Ectodermal cell (in vitro differentiated cells): ENCODE measurements around the gene LILRA6.
"Not testable (repeated sequence)": the region's sequence is repeated elsewhere in the genome, so short reads cannot be mapped to it uniquely, and the experiment has no call there.

Experiments used
- H3K27ac ChIP-seq: 2 replicates; pipeline ENCODE4 v1.7.0; 2013; ENCODE audit warnings: mild to moderate bottlenecking, low read depth, low read length; ENCODE audit not compliant: insufficient read depth, poor library complexity, severe bottlenecking
- H3K27me3 ChIP-seq: 2 replicates; pipeline ENCODE4 v1.7.0; 2013; ENCODE audit warnings: mild to moderate bottlenecking, low read length; ENCODE audit not compliant: insufficient read depth, control insufficient read depth, poor library complexity, severe bottlenecking
- H3K36me3 ChIP-seq: one replicate; pipeline ENCODE4 v1.7.0; 2013; ENCODE audit warnings: low read length; ENCODE audit not compliant: control insufficient read depth, insufficient read depth
- H3K4me1 ChIP-seq: one replicate; pipeline ENCODE4 v1.7.0; 2013; ENCODE audit warnings: low read length; ENCODE audit not compliant: control insufficient read depth, insufficient read depth
- H3K4me3 ChIP-seq: 2 replicates; pipeline ENCODE4 v1.7.0; 2013; ENCODE audit warnings: low read depth, low read length, control low read depth; ENCODE audit not compliant: insufficient read depth
- H3K9me3 ChIP-seq: 2 replicates; pipeline ENCODE4 v1.7.0; 2013; ENCODE audit warnings: mild to moderate bottlenecking, low read length, moderate library complexity; ENCODE audit not compliant: control insufficient read depth
- WGBS, 2 experiments: methylation state at CpG; one replicate each; pipeline ENCODE4 v1.1.7; 2013; ENCODE audit warnings: missing lambda C conversion rate in 2 of 2; 5-methylcytosine and 5-hydroxymethylcytosine counted together

LILRA6 gene

GRCh38 chr19:54218960-54219661 is 23.5 kb downstream of the LILRA6 start:
- Histone ChIP-seq H3K27me3 (no peaks in the 10 kb centered on the region), H3K27ac (no peak overlapping the region), H3K4me1 (no peaks in the 10 kb centered on the region), H3K36me3 (no peaks in the 10 kb centered on the region), H3K9me3 (no peaks in the 10 kb centered on the region), H3K4me3 (no peak overlapping the region)
- 92 to 93% methylated on average over 27 of the region's 27 CpGs for WGBS, 2 experiments

GRCh38 chr19:54218259-54218658 is 24.3 kb downstream of the LILRA6 start:
- Histone ChIP-seq H3K4me1 (no peaks in the 10 kb centered on the region), H3K27me3 (no peaks in the 10 kb centered on the region), H3K4me3 (no peak overlapping the region), H3K9me3 (no peaks in the 10 kb centered on the region), H3K36me3 (no peaks in the 10 kb centered on the region), H3K27ac (no peak overlapping the region)
- WGBS, 2 experiments = 76 to 80% methylated on average over 8 of the region's 8 CpGs

GRCh38 chr19:54217517-54218247 is 24.9 kb downstream of the LILRA6 start:
- H3K4me1 ChIP-seq, H3K9me3 ChIP-seq, H3K36me3 ChIP-seq, H3K27ac ChIP-seq, H3K4me3 ChIP-seq, H3K27me3 ChIP-seq: not testable (repeated sequence)
- WGBS, 2 experiments = 51 to 60% methylated on average over 16 of the region's 20 CpGs

GRCh38 chr19:54216869-54217268 is 25.7 kb downstream of the LILRA6 start:
- WGBS, 2 experiments = 78 to 83% methylated on average over 9 of the region's 9 CpGs
- Histone ChIP-seq H3K4me1 (no peaks in the 10 kb centered on the region), H3K27me3 (no peaks in the 10 kb centered on the region), H3K4me3 (no peak overlapping the region), H3K9me3 (no peaks in the 10 kb centered on the region), H3K36me3 (no peaks in the 10 kb centered on the region), H3K27ac (no peak overlapping the region)

- 96 to 99% methylated on average over 12 to 14 of the region's 19 CpGs for WGBS, 2 experiments
Measured at GRCh38 chr19:54214734-54215133, 27.9 kb downstream of the LILRA6 start.

GRCh38 chr19:54214217-54214616 is 28.4 kb downstream of the LILRA6 start:
- not testable (repeated sequence) for H3K36me3 ChIP-seq, H3K4me1 ChIP-seq, H3K27ac ChIP-seq, H3K4me3 ChIP-seq, H3K9me3 ChIP-seq, H3K27me3 ChIP-seq
- 83 to 86% methylated on average over 1 to 2 of the region's 5 CpGs for WGBS, 2 experiments

More at GRCh38 chr19:54214734-54215133, 27.9 kb downstream of the LILRA6 start:
- not testable (repeated sequence) for H3K9me3 ChIP-seq, H3K27me3 ChIP-seq, H3K4me1 ChIP-seq, H3K36me3 ChIP-seq, H3K4me3 ChIP-seq, H3K27ac ChIP-seq

- Histone ChIP-seq H3K4me1 (peaks cover 8% of the 10 kb centered on the region), H3K4me3 (no peak overlapping the region), H3K27me3 (no peaks in the 10 kb centered on the region), H3K9me3 (no peaks in the 10 kb centered on the region), H3K27ac (no peak overlapping the region), H3K36me3 (peaks cover 12% of the 10 kb centered on the region)
- 92 to 93% methylated on average over 12 of the region's 12 CpGs for whole genome bisulfite sequencing, 2 experiments
Measured at GRCh38 chr19:54211235-54211634, 31.4 kb downstream of the LILRA6 start.

- 90 to 91% methylated on average over 10 of the region's 10 CpGs for WGBS, 2 experiments
- H3K27ac ChIP-seq = peak overlapping the region; percentile 22
- H3K4me1 ChIP-seq = peaks cover 12% of the 10 kb centered on the region
- no peak overlapping the region for H3K4me3 ChIP-seq
- no peaks in the 10 kb centered on the region for H3K27me3 ChIP-seq
- H3K9me3 ChIP-seq = no peaks in the 10 kb centered on the region
- H3K36me3 ChIP-seq = peaks cover 24% of the 10 kb centered on the region
Measured at GRCh38 chr19:54209811-54210494, 32.6 kb downstream of the LILRA6 start.

GRCh38 chr19:54209058-54209810 is 33.4 kb downstream of the LILRA6 start:
- no peak overlapping the region for H3K4me3 ChIP-seq
- H3K9me3 ChIP-seq = no peaks in the 10 kb centered on the region
- 70 to 71% methylated on average over 24 of the region's 24 CpGs for WGBS, 2 experiments
- H3K4me1 ChIP-seq = peaks cover 12% of the 10 kb centered on the region
- H3K27ac ChIP-seq = peak overlapping the region; percentile 22
- no peaks in the 10 kb centered on the region for H3K27me3 ChIP-seq
- H3K36me3 ChIP-seq = peaks cover 32% of the 10 kb centered on the region

GRCh38 chr19:54208784-54209057 is 33.9 kb downstream of the LILRA6 start:
- H3K4me3 ChIP-seq = no peak overlapping the region
- peak overlapping the region; percentile 38 for H3K27ac ChIP-seq
- H3K9me3 ChIP-seq = no peaks in the 10 kb centered on the region
- H3K4me1 ChIP-seq = peaks cover 15% of the 10 kb centered on the region
- no peaks in the 10 kb centered on the region for H3K27me3 ChIP-seq
- 85 to 87% methylated on average over 8 of the region's 8 CpGs for WGBS, 2 experiments
- peaks cover 36% of the 10 kb centered on the region for H3K36me3 ChIP-seq
